GM18868 (cell line): ENCODE measurements around the gene INSYN2A.

ENCODE experiments used
- ATAC-seq: cut with Tn5 transposase; IDR thresholded peaks from one replicate; pipeline ENCODE4 v1.9.1; 2021; ENCODE audit warnings: mild to moderate bottlenecking, moderate library complexity; ENCODE audit not compliant: unreplicated experiment

INSYN2A gene

GRCh38 chr10:127154831-127155620 is 41.4 kb downstream of the INSYN2A start:
- no peak for ATAC-seq

GRCh38 chr10:127153181-127153580 is 43.2 kb downstream of the INSYN2A start:
- no peak for ATAC-seq

- no peak for ATAC-seq
These were observed 44.3 kb downstream of the INSYN2A start for GRCh38 chr10:127151981-127152699.

- ATAC-seq = no peak
These were observed 44.9 kb downstream of the INSYN2A start for GRCh38 chr10:127151541-127151940.

GRCh38 chr10:127150136-127150535 is 46.3 kb downstream of the INSYN2A start:
- no peak for ATAC-seq

GRCh38 chr10:127149501-127150081 is 46.8 kb downstream of the INSYN2A start:
- no peak for ATAC-seq

- no peak for ATAC-seq
These were observed 47.5 kb downstream of the INSYN2A start for GRCh38 chr10:127148933-127149220.

- no peak for ATAC-seq
These were observed 48.1 kb downstream of the INSYN2A start for GRCh38 chr10:127148066-127148932.

- ATAC-seq = no peak
These were observed 49.7 kb downstream of the INSYN2A start for GRCh38 chr10:127146661-127147060.
